ENCODE data around the gene PPARD. TPM values are rescaled to one million over a fixed set of nuclear protein-coding genes. Genes with fewer than 3 reads are reported as not detected.

The PPARD gene
- total and polyA plus RNA-seq, 2 of the 13 experiments (the other 11 are each of a cell fraction or from before 2014, with no cell fraction given), result 6.1 to 13.3 TPM

GRCh38 chr6:35468181-35468979, 126.0 kb downstream of the PPARD start, which contains the start of gene RPL10A (continued):
- TF ChIP-seq PLSCR1 (CRISPR knock-in tag; IDR thresholded peaks at IDR 0.05; ENCODE audit: borderline replicate concordance) (peak; percentile 88; the same call in 1 of the 2 replicates), RBFOX2 (IDR thresholded peaks at IDR 0.05; ENCODE audit: low read depth, low read length) (peak; percentile 100), KDM1A (CRISPR knock-in tag; IDR thresholded peaks at IDR 0.05) (0 out of 2 replicates have a peak, but pooled peaks have one; percentile 13), TCF12 (IDR thresholded peaks at IDR 0.05) (no peak), TCF12 (CRISPR knock-in tag; IDR thresholded peaks at IDR 0.05) (peak; percentile 85; the same call in 1 of the 2 replicates), ZBTB7A (CRISPR knock-in tag; IDR thresholded peaks at IDR 0.05) (peak; percentile 97), ZBTB26 (CRISPR knock-in tag; IDR thresholded peaks at IDR 0.05; ENCODE audit: borderline replicate concordance) (peak; percentile 87), POGZ (CRISPR knock-in tag; IDR thresholded peaks at IDR 0.05) (peak; percentile 96), HDAC1 (CRISPR knock-in tag; IDR thresholded peaks at IDR 0.05) (peak; percentile 94), YEATS2 (CRISPR knock-in tag; IDR thresholded peaks at IDR 0.05; ENCODE audit: borderline replicate concordance) (peak; percentile 100), KAT2B (IDR thresholded peaks at IDR 0.05; ENCODE audit: borderline replicate concordance, low read depth, low read length) (no peak), ZNF619 (CRISPR knock-in tag; IDR thresholded peaks at IDR 0.05) (peak; percentile 96), FIP1L1 (IDR thresholded peaks at IDR 0.05; ENCODE audit: borderline replicate concordance, insufficient read depth, low read depth, low read length) (peak; percentile 54; the same call in 1 of the 2 replicates), TARDBP (CRISPR knock-in tag; IDR thresholded peaks at IDR 0.05) (peak; percentile 97), ZNF552 (CRISPR knock-in tag; IDR thresholded peaks at IDR 0.05; ENCODE audit: borderline replicate concordance) (peak; percentile 91; the same call in 1 of the 2 replicates), ZNF639 (CRISPR knock-in tag; conservative IDR thresholded peaks at IDR 0.05) (peak; percentile 87), SKI (IDR thresholded peaks at IDR 0.05; ENCODE audit: partially characterized antibody) (peak; percentile 31), ZNF503 (CRISPR knock-in tag; IDR thresholded peaks at IDR 0.05) (peak; percentile 79), MBNL3 (CRISPR knock-in tag; conservative IDR thresholded peaks at IDR 0.05) (no peak), ARID2 (CRISPR knock-in tag; IDR thresholded peaks at IDR 0.05; ENCODE audit: borderline replicate concordance) (peak; percentile 98), MNT (IDR thresholded peaks at IDR 0.05) (no peak), ADNP (CRISPR knock-in tag; IDR thresholded peaks at IDR 0.05) (0 out of 2 replicates have a peak, but pooled peaks have one; percentile 41), YEATS4 (CRISPR knock-in tag; IDR thresholded peaks at IDR 0.05; ENCODE audit: borderline replicate concordance) (peak; percentile 99)

Data from HepG2 (cell line).